Cortex of kidney (tissue), 1 donor: ENCODE results near the gene GPR161.
"Not testable (repeated sequence)": the region's sequence is repeated elsewhere in the genome, so short reads cannot be mapped to it uniquely, and the experiment has no call there.

Source experiments
- DNase-seq: peaks from one replicate; lab custom pipeline; 2025; lab: John Stamatoyannopoulos, UW

GPR161 gene, protein sequence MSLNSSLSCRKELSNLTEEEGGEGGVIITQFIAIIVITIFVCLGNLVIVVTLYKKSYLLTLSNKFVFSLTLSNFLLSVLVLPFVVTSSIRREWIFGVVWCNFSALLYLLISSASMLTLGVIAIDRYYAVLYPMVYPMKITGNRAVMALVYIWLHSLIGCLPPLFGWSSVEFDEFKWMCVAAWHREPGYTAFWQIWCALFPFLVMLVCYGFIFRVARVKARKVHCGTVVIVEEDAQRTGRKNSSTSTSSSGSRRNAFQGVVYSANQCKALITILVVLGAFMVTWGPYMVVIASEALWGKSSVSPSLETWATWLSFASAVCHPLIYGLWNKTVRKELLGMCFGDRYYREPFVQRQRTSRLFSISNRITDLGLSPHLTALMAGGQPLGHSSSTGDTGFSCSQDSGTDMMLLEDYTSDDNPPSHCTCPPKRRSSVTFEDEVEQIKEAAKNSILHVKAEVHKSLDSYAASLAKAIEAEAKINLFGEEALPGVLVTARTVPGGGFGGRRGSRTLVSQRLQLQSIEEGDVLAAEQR

DNA sequence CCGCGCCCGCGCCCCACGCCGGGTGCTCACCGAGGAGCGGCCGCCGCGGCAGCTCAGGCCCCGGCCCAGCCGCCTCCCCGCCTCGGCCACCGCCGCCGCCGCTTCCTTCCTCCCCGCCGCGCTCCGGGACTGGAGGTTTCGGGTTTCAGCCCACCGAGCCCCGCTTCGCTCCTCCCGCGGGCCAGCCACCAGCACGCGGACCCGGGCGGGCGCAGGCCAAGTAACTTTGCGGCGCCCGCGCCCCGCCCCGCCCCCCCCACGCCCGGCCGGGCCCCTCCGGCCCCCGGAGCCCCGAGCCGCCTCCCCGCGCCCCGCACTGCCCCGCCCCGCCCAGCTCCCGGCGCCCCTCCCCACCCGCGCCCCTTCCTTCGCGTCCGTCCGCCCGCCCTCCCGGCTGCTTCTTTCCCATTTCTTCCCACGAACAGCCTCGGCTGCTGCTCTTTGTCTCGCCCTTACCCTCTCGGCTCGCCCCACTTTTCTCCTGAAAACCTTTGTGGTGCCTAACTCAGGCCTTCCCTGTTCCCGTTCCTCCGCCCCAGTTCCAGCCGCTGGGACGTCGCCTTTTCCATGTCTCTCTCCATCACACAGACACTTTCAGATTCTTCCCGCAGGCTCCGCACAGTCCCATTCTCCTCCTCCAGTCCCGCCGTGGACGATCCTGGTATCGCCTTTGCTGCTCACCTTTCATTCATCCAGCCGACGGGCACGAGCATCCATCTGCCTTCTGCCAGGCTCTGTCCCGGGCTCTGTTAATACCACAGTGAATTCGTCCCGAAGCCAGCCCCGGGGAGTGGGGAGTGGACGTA is at the start of gene GPR161:
GPR161 (minus strand) TSS at position 222 of the 806 bp plus-strand sequence. CDS start 32,080 bp downstream, outside the sequence.
- no peak for DNase-seq

DNA sequence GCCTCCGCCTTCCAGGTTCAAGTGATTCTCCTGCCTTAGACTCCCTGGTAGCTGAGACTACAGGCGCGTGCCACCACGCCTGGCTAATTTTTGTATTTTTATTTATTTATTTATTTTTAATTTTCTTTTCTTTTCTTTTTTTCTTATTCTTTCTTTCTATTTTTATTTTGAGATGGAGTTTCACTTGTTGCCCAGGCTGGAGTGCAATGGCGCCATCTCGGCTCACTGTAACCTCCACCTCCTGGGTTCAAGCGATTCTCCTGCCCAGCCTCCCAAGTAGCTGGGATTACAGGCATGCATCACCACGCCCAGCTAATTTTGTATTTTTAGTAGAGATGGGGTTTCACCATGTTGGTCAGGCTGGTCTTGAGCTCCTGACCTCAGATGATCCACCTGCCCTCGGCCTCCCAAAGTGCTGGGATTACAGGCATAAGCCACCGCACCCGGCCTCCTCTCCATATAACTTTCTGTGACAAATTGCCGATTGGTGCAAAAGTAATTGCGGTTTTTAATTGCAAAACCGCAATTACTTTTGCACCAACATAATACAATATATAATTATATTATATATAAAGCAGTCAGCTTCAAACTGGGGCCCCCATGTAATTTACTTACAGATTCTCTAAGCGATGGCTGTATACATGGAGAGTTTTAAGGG is 44.5 kb upstream of the GPR161 start:
- DNase-seq = not testable (repeated sequence)

DNA sequence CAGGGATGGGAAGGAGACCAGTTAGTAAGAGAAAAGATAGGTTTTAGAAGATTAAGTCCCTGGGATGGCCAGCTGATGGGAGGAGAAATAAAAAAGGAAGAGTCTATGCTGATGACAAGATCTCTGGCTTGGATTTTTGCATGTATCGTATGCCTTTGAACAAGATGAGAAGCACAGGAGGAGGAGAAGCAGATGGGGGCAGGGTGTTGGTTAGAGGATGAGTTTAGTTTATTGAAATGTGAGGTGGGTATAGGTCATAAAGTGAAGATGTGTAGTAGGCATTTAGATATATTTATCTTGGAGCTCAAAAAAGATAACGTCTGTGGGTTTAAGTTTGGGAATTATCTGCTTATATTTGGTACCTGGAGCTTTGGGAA is 43.4 kb upstream of the GPR161 start:
- DNase-seq = no peak

DNA sequence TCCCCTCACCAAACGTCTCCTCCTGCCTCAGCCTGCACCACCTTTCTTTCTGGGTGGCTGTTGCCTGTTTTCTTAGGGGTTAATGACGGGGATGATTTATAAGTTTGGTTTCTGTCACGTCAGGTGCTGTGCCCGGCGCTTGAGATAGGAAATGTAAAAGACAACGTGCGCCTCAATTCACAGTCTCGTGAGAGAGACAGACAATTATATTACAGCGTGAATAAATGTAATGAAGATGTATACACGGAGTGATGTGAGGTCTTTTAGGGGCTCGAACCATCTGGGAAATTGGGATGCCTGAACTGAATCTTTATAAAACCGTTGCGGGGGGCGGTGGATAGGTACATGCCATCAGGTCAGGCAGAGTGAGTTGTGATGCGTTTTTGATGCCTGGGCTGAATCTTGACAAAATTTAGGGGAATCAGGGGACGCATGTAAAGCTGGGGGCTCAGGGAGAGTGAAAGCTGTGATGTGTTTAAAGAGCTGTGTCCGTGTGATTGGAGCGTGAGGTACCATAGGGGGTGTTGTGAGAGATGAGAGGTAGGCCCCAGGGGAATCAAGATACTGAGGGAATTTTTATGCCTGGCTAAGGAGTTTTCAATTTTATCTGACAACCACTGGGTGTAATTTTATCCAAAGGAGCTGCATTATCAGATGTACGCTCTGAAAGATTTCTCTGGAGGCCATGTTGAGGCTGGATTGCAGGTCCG is 42.9 kb upstream of the GPR161 start:
- no peak for DNase-seq

DNA sequence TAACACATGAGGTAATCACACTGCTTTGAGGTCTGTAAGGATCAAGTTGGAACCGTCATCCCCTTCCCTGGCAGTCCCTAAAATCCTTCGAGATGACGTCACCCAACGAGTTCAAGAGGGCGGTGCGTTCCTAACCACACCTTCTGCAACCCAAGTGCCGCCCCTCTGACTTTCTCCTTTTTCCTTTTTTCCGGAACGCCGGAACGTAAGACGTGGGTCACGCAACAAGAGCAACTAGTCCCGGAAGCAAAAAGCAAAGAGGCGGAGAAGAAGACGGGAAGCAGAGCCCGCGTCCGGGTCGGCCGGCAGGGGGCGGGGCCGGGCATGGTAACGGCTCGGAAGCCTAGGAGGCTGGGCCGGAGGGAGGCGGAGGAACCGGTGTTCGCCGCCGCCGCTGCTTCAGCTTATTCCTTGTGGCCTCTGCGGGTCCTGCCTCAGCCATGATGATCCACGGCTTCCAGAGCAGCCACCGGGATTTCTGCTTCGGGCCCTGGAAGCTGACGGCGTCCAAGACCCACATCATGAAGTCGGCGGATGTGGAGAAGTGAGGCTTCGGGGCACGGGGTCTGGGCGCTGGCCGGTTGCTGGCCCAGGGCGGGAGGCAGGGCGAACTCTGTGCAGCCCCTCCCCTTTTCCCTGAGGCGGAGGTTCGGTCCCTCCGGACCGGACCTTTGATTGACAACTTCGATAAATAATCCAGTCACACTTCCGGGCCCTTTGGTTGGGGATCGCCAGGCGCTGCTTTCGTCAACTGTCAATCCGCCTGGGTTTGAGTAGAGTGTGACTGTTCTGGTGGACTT is 42.1 kb upstream of the GPR161 start, which contains the start of gene TIPRL:
TIPRL (plus strand) TSS at position 325 of the 800 bp plus-strand sequence; CDS start at position 441, 116 bp downstream.
- peak; percentile 85 for DNase-seq

DNA sequence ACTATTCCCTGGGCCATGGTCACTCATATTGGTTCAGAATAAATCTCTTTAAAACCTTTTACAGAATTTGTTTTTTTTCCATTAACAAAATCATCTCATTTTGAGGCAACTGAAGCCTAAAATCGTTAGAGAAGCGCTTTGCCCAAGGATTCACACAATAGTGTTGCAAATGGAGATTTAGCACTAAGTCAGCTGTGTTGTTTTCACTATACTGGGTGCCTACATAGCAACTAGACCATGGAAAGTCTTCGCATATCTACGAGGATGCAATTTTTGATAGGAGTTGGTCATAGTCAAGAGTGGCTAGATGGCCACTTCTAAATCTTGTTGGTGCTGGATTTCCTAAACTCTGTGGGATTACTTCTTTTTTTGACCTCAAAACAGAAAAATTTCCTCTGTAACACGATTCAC is 41.5 kb upstream of the GPR161 start:
- no peak for DNase-seq

DNA sequence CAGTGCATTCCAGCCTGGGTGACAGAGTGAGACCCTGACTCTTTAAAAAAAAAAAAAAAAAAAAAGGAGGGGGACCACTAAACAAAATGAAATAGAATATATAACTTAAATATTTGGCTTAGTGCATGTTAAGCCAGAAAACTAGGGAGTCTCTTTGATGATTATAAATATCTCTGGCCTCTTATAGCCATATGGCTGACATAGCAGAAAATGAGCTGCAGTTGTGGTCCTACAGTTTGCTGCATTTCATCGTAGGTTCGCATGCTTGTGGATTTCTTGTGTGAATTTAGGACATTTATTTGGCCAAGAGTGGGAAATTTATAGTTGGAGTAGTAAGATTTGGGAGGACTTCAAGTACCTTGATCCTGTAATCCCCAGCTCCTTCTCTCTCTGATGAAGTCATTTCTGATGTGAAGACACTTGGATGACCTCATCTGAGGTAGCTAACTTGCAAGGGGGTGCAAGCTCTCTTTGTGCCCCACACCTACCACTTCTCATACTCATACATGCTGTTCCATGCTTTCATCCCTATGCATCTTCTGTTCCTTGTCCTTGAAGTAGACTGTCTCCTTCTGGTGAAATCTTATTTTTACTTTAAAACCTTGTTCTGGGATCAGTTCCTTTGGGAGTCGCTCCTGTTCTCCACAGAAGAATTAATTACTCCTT is 35.7 kb upstream of the GPR161 start:
- no peak for DNase-seq

DNA sequence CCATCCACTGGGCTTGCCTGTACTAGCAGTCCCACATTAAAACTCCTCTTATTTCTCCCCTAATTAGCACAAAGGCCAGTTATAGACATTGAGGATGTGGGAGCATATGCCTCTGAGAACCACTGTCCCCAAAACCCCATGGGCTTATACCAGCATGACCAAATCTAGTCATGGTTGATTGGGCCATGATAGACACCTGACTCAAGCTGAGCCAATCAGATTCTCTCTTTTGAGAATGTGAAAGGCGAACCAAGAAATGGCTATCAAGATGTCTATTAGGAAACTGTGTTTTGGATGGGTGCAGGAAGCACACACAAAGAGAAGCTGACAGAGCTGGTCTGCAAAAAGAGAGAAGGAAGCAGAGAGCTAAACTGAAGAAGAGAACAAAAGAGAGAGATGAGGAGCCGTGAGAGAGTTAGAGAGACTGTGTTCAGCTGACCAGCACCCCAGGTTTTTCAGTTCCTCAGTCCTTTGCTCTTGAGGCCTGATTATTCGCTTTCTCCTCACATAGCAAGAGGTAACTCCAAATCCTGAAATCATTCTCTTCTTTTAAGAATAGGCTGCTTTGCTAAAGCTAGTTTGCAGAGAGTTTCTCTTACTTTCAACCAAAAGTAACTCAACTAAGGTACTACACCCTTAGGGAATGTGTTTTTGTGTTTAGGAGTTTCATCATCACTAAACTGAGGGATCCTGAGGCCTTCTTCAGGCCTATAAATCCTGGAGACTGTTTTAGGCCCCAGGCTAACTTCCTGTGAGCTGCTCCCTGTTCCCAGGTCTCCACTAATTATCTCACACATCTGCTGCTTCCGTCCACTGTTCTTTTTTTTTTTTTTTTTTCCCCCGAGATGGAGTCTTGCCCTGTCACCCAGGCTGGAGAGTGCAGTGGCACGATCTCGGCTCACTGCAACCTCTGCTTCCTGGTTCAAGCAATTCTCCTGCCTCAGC is 34.1 kb upstream of the GPR161 start:
- DNase-seq = no peak

DNA sequence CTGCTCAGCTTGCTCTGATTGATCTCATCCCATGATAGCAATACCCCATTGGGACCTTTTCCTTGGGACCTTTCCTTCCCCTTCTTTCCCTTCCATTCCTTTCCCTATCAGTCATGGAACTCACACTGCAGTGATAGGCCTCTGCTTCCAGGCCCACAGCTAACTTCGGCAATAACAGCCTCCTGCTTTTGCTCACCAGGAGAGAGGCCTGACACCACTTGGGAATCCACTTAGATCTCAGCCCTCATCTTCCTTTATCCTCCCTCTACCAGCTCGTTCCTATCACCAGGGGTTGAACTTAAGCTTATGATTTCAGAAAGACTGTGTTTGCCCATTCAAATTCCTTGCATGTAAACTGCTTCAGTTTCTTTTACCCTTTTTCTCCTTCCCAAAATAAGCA is 31.1 kb upstream of the GPR161 start:
- DNase-seq = no peak

DNA sequence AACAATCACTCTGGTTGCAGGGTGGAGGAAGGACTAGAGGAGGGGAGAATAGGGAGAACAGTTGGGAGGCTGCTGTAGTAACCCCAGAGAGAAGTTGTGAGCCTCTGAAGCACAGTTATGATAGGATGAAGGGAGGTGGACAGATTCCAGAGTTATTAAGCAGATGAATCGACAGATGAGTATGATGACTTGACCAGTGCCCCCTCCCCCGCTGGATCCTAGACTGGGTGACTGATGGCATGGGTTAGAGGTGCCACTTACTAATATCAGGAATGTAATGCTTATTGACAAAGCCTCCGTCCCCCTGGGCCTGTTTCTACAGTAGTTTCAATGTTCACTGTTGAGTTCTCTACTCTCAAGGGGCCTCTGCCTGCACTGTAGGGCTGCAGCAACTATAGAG is 28.0 kb upstream of the GPR161 start:
- DNase-seq = no peak

DNA sequence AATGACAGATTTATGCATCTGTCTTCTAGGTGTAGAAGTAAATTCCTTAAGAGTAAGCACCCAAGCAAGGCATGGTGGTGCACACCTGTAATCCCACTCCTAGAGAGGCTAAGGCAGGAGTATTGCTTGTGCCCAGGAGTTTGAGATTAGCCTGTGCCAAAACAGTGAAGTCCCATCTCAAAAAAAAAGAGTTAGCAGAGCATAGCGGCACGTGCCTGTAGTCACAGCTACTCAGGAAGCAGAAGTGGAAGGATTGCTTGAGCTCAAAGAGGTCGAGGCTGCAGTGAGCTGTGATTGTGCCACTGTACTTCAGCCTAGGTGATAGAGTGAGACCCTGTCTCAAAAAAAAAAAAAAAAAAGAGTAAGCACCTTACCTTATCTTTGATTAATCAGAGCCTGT is 26.9 kb upstream of the GPR161 start:
- no peak for DNase-seq

DNA sequence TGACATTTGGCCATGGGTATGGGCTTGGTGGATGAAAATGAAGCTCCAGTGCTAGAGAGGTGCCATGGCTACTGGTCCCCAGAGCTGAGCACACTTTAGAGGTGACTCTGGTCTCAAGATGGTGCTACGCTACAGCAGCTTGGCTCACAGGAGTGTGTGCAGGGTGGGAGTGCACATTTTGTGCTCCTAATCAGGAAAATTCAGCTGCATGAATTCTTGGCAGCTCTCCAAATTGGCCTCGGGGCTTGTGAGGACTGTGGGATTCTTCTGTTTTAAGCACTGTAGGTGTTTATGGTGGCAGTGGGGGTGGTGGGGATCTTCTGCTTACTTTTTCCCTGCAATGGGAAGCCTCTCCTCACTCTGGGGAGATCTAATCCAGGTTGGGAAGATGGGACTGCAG is 24.7 kb upstream of the GPR161 start:
- DNase-seq = no peak

DNA sequence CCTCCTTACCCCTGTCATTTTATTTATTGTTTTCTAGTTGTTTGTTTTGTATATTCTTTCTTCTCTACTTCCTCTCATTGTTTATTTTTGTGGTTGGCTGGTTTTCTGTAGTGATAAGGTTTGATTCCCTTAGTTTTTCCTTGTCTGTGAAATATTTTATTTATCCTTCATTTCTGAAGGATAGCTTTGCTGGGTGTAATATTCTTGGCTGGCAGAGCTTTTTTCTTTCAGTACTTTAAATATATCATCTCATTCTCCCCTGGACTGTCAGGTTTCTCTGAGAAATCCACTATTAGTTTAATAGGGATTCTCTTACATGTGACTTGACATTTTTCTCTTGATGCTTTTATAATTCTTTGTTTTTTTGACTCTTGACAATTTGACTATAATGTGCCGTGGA is 23.2 kb upstream of the GPR161 start:
- DNase-seq = no peak

DNA sequence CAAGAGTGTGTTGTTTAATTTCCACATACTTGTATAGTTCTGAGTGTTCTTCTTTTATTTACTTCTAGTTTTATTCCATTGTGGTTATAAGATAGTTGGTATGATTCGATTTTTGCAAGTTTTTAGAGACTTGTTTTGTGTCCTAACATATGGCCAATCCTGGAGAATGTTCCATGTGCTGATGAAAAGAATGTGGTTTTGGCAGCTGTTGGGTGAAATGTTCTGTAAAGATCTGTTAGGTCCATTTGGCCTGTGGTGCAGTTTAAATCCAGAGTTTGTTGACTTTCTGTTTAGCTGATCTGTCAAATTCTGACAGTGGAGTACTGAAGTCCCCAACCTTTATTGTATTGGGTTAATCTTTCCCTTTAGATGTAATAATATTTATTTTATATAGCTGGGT is 22.5 kb upstream of the GPR161 start:
- no peak for DNase-seq

DNA sequence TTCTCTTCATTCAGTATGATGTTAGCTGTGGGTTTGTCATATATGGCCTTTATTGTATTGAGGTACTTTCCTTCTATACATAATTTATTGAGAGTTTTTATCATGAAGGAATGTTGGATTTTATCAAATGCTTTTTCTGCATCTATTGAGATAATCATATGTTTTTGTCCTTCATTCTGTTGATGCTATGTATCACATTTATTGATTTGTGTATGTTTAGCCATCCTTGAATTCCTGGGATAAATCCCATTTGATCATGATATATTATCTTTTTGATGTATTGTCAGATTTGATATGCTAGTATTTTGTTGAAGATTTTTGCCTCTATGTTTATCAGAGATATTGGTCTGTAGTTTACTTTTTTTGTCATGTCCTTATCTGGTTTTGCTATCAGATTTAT is 20.9 kb upstream of the GPR161 start:
- DNase-seq = no peak

DNA sequence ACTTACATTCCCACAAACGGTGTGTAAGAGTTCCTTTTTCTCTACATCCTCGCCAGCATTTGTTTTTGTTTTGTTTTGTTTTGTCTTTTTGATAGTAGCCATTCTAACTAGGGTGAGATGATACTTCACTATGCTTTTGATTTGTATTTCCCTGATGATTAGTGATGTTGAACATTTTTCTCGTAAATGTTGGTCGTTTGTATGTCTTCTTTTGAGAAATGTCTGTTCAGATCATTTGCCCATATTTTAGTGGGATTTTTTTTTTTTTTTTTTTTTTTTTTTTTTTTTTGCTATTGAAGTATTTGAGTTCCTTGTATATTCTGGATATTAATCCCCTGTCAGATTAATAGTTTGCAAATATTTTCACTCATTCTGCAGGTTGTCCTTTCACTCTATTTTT is 19.2 kb upstream of the GPR161 start:
- no peak for DNase-seq

DNA sequence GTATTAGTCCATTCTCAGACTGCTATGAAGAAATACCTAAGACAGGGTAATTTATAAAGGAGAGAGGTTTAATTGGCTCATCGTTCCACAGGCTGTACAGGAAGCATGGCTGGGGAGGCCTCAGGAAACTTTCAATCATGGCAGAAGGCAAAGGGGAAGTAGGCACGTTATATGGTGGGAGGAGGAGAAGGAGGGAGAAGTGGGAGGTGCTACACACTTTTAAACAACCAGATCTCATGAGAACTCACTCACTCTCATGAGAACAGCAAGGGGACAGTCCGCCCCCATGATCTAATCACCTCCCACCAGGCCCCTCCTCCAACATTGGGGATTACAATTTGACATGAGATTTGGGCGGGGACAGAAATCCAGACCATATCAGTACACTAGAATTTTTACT is 18.0 kb upstream of the GPR161 start:
- not testable (repeated sequence) for DNase-seq

DNA sequence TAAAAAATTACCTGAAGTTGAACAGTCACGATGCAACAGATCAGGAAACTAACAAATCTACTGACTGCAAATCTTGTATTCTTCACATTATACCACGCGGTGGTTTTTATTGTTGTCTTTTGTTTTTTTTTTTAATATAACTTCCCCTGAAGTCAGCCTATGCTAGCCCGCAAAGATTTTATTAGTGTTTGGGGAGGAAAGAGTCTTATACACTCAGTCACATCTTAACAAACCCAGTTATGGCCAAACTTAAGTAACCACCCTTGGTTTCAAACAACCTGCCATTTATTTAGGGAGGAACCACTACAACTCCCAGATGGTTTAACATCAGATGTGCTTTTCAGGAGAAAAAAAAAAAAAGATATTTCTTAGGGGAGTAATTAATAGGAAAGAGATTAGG is 15.2 kb upstream of the GPR161 start:
- no peak for DNase-seq

DNA sequence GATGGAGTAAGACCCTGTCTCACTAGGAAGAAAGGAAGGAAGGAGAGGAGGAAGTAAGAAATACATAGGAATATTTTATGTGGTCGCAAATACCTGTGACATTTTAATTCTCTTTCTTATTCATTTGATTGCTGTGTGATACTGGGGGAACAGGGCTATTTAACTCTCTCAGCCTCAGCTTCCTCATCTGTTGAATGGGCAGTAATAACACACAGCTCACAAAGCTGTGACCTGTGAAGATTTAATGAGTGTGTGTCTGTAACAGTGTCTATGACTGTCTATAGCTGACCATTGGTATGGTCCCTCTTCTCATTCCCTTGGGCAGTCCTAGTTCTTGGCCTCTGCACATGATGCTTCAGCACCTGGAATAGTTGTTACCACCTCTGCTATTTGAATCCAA is 13.6 kb upstream of the GPR161 start:
- no peak for DNase-seq
